Peyer's patch (tissue), 4 donors: ENCODE measurements around the gene SEMA5A.

Experiments used
- CTCF ChIP-seq, 6 experiments: fragments of 450-650 bp in 4 of 6; fragments of 200-600 bp in 2 of 6; sonication (generic) in 1 of 6; IDR thresholded peaks; one replicate each; pipeline ENCODE4 v1.5.1; 2017 to 2019; ENCODE audit warnings: antibody characterized with exemption in 6 of 6, mild to moderate bottlenecking in 3 of 6, moderate library complexity in 1 of 6
- POLR2A ChIP-seq, 2 donors: fragments of 450-650 bp; IDR thresholded peaks; one replicate each; pipeline ENCODE4 v1.5.1; 2017; ENCODE audit warnings: antibody characterized with exemption in 2 of 2, mild to moderate bottlenecking in 2 of 2, moderate library complexity in 2 of 2

- TF ChIP-seq CTCF (IDR thresholded peaks at IDR 0.05) (no peak), POLR2A (IDR thresholded peaks at IDR 0.05) (no peak)
Observed at GRCh38 chr5:9187614-9188013, 358.3 kb downstream of the SEMA5A start.
